ENCODE data around the gene MVK.

Gene MVK

DNA sequence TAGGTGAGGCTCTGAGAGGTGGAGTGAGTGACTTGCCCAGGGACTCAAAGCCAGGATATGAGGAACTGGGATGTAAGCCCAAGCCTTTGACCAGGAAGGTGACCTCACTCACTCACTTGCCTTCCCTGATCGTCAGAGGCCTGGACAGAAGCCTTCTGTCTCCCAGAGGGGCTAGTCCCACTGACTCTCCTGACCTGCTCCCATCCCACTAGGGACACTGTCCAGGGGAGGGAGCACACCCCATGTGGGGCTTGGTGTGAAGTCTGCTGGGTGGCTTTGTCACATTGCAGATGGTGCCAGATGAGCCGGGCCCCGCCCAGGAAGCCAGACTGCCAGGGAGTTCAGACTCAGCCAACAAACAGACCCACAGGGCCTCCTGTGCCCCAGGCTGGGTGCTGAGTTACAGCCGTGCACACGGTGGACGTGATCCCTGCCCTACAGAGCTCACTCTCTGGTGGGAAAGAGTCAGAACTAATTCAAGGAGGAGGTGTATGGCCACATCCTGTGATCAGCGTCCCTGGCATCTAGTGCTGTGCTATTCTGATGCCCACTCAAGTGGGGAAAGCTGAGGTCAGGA is 28.6 kb upstream of the MVK start:
- DNase-seq (ENCODE audit: low read depth in 2 of 2) = peak; percentile 40 to 51
- no peak for TF ChIP-seq CTCF (IDR thresholded peaks at IDR 0.05; ENCODE audit: low read depth, low read length)

GRCh38 chr12:109545826-109546225 is 27.8 kb upstream of the MVK start:
- H3K4me3 ChIP-seq (replicated peaks in 1 of 2; ENCODE audit: low read depth in 2 of 2, low read length in 2 of 2) = no peak overlapping the region
- TF ChIP-seq CTCF (IDR thresholded peaks at IDR 0.05; ENCODE audit: low read depth, low read length) = no peak
- DNase-seq (ENCODE audit: low read depth in 2 of 2) = no peak

More for the DNA sequence above, 28.6 kb upstream of the MVK start:
- H3K4me3 ChIP-seq (replicated peaks in 1 of 2; ENCODE audit: low read depth in 2 of 2, low read length in 2 of 2) = no peak overlapping the region

DNA sequence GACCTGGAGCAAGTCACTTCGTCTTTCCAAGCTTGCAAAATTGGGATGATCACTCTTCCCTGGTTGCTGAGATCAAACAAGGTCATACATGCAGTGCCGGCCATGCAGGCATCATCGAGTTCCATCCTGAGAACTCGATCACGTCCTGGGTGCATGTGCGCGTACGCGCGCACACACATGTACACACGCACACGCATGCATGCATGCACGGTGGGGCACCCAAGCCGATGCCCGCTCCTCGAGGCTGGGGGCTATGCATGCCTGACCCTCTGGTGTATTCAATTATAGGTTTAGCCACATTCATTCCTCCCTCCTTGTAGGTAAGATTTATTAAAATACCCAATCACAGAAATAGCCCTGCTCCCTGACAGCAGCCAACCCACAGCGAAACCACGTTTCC is 26.3 kb upstream of the MVK start:
- TF ChIP-seq CTCF (IDR thresholded peaks at IDR 0.05; ENCODE audit: low read depth, low read length) = no peak
- H3K4me3 ChIP-seq (replicated peaks in 1 of 2; ENCODE audit: low read depth in 2 of 2, low read length in 2 of 2) = no peak overlapping the region
- DNase-seq (ENCODE audit: low read depth in 2 of 2) = no peak

DNA sequence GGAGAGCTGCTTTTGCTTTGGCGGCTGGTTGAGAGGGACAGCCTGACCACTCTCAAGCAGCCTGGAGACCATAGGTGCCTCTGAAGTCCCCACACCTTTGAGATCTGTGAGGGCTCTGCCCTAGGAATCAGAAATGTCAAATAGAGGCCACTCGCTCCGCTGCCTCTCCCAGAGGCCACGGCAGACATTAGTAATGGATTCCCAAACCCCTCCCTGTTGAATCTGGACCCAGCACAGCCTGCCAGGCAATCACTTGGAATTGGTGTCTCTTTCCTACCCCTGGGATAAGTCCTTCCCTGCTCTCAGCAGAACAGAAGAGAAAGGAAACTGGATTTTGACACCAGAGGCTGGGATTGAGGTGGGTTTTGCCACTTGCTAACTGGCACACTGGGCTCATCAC is 25.3 kb upstream of the MVK start:
- TF ChIP-seq CTCF (IDR thresholded peaks at IDR 0.05; ENCODE audit: low read depth, low read length) = no peak
- DNase-seq (ENCODE audit: low read depth in 2 of 2) = no peak
- H3K4me3 ChIP-seq (replicated peaks in 1 of 2; ENCODE audit: low read depth in 2 of 2, low read length in 2 of 2) = no peak overlapping the region

- no peak for DNase-seq (ENCODE audit: low read depth in 2 of 2)
- H3K4me3 ChIP-seq (replicated peaks in 1 of 2; ENCODE audit: low read depth in 2 of 2, low read length in 2 of 2) = no peak overlapping the region
- no peak for TF ChIP-seq CTCF (IDR thresholded peaks at IDR 0.05; ENCODE audit: low read depth, low read length)
Measured at GRCh38 chr12:109549613-109550270, 23.9 kb upstream of the MVK start.

GRCh38 chr12:109550281-109550680 is 23.3 kb upstream of the MVK start:
- no peak for TF ChIP-seq CTCF (IDR thresholded peaks at IDR 0.05; ENCODE audit: low read depth, low read length)
- no peak for DNase-seq (ENCODE audit: low read depth in 2 of 2)
- no peak overlapping the region for H3K4me3 ChIP-seq (replicated peaks in 1 of 2; ENCODE audit: low read depth in 2 of 2, low read length in 2 of 2)

DNA sequence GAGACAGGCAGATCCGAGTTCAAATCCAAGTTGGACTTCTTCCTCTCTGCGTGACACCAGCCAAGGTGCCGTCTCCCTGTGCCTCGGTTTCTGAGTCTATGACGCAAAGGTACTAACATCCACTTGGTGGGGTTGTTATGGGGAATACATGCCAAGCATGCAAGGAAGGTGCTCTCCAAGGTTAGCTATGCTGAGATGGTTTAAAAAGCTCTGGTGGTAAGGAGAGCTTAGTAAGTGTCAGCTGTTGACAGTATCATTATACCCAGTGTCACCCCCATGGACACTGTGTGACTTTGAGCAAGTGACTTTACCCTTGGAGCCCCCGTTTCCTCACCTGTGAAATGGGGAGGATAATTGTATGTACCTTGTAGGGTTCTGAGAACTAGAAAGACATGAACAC is 22.5 kb upstream of the MVK start:
- H3K4me3 ChIP-seq (replicated peaks in 1 of 2; ENCODE audit: low read depth in 2 of 2, low read length in 2 of 2) = no peak overlapping the region
- DNase-seq (ENCODE audit: low read depth in 2 of 2) = no peak
- TF ChIP-seq CTCF (IDR thresholded peaks at IDR 0.05; ENCODE audit: low read depth, low read length) = no peak

Data from cardiac fibroblast (primary cell).